GM21526 (cell line): ENCODE data around the gene C1RL.

Experiments used
- ATAC-seq: cut with Tn5 transposase; IDR thresholded peaks from one replicate; pipeline ENCODE4 v1.9.1; 2021; ENCODE audit warnings: moderate library complexity; ENCODE audit not compliant: unreplicated experiment, low FRiP score

The C1RL gene, protein sequence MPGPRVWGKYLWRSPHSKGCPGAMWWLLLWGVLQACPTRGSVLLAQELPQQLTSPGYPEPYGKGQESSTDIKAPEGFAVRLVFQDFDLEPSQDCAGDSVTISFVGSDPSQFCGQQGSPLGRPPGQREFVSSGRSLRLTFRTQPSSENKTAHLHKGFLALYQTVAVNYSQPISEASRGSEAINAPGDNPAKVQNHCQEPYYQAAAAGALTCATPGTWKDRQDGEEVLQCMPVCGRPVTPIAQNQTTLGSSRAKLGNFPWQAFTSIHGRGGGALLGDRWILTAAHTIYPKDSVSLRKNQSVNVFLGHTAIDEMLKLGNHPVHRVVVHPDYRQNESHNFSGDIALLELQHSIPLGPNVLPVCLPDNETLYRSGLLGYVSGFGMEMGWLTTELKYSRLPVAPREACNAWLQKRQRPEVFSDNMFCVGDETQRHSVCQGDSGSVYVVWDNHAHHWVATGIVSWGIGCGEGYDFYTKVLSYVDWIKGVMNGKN

GRCh38 chr12:7108796-7109571 lies at the start of gene C1RL:
Gene C1RL (minus strand): TSS chr12:7109214. CDS start chr12:7109180, 34 bp downstream.
- ATAC-seq = no peak

- ATAC-seq = no peak
Measured at GRCh38 chr12:7157391-7157790, 48.4 kb upstream of the C1RL start.

GRCh38 chr12:7156259-7157197 lies 47.5 kb upstream of the C1RL start:
- ATAC-seq = no peak

DNA sequence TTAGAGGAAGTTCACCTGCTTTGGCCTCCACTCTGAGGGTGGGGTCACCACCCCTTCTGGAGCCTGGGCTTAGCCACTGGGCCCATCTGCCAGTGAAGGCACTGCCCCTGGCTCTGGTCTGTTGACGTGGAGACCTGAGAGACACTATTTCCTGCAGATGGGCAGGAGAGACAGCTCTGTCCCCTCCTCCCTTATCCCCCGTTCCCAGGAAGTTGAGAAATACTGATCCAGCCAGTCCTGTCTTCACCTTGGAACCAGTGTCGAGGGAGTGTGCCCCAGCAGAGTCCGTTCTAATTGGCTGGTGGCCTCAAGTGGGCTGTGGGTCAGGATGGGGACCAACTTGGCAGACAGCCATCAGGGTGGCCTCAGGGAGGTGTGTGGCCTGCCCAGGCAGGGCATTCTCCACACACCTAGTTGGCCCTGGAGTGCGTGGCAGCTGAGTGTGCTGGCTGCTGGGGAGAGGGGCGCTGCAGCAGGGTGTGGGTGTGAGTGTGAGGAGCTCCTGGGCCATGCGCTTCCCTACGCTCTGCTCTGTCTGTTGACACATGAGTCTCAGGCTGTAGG lies 46.5 kb upstream of the C1RL start:
- ATAC-seq = no peak

DNA sequence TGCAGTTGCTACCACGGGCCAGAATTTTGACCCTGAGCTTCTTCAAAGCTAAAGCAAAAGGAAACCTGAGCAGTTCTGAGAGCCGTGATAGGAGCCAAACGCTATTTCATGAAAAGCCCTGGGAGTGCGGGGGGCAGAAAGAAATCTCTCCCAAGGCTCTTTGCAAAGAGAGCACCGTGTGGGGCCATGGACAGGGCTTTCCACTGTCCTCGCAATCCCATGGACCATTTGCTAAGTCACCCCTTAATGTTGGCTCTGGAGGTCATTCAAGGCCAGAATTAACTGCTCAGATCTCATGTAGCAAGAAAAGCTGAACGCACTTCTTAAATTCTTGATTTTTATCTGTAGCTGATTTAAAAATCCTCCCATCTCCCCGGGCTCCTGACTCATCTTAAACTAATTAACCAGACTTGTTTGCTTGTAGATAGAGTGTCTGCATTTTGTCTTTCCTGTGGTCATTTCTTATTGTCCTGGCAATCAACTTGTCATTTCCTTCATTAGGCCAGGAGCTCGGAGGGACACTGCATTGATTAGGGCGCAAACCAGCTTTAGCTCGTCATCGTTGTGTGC lies 46.0 kb upstream of the C1RL start:
- no peak for ATAC-seq

GRCh38 chr12:7154042-7154441 lies 45.0 kb upstream of the C1RL start:
- ATAC-seq = no peak

DNA sequence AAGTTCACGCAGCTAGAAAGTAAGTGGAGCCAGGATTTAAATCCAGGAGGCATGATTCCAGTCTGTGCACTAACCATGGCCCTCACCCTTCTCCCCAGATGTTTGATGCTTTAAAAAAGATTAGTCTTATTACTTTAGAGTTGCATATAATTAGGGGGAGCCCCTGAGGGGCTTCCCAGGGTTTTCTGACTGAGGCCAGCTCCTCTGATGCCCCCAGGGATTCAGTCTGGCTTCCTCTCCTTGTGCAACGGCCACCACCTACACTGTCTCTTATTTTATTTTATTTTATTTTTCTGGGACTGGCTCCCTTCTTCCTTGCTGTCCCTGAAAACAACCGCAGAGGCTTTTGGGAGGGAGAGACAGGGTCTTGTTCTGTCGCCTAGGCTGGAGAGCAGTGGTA lies 43.8 kb upstream of the C1RL start:
- ATAC-seq = no peak

DNA sequence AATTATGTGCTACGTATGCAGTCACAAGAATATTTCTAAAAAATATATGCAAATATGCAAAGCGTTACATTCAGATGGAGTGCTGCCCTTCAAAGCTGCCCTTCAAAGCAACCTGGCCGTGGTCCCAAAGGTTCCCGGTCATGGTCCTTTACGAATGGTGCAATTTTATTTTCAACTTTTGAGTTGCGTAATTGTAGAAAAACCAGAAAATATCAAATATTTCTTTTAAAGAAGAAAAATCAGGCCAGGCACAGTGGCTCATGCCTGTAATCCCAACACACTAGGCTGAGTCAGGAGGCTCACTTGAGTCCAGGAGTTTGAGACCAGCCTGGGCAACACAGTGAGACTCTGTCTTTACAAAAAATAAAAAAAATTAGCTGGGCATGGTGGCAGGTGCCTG lies 42.5 kb upstream of the C1RL start:
- ATAC-seq = no peak

- no peak for ATAC-seq
Measured at GRCh38 chr12:7150841-7151240, 41.8 kb upstream of the C1RL start.

DNA sequence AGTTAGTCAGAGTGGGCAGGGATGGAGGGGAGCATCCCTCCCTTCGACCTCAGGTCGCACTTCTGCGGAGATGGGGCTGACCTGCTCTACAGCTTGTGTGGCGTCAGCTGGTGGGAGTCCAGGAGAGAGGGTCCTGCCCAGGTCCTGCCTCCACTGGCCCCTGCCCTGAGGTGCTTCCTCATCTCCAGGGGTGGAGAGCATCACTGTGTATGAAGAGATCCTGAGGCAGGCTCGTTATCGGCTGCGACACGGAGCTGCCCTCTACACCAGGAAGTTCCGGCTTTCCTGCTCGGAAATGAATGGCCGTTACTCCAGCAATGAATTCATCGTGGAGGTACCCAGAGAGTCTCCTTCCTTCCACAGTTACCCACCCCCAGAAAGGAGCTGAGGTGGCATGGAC lies 41.3 kb upstream of the C1RL start:
- no peak for ATAC-seq

GRCh38 chr12:7146906-7147305 lies 37.9 kb upstream of the C1RL start:
- ATAC-seq = no peak

GRCh38 chr12:7146228-7146627 lies 37.2 kb upstream of the C1RL start:
- no peak for ATAC-seq

DNA sequence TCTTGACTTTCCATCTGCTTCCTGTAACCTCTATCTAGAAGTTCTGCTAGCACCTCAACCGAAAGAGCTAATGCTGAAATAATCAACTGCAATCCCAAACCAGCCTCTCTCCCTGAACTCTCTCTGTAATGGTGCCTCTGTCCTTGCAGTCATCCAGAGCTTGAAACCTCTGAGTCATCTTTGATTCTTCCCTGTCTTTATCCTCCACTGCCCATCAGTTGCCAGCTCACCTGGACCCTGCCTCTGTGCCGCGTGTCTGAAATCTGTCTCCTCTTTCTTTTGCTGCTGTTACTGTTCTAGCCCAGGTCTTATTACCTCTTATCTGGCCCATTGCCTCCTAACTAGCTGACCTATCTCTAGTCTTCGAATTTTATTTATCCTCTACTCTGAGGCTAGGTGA lies 36.7 kb upstream of the C1RL start:
- ATAC-seq = no peak

GRCh38 chr12:7144414-7145120 lies 35.6 kb upstream of the C1RL start:
- ATAC-seq = no peak

- ATAC-seq = no peak
Measured at GRCh38 chr12:7143564-7143963, 34.5 kb upstream of the C1RL start.

GRCh38 chr12:7142809-7143465 lies 33.9 kb upstream of the C1RL start:
- ATAC-seq = no peak

GRCh38 chr12:7142056-7142644 lies 33.1 kb upstream of the C1RL start:
- ATAC-seq = no peak

- ATAC-seq = no peak
Measured at GRCh38 chr12:7141351-7142005, 32.5 kb upstream of the C1RL start.
